ENCODE data around the gene BICC1. TPM values are rescaled to one million over a fixed set of nuclear protein-coding genes. Genes with fewer than 3 reads are reported as not detected.

Gene BICC1
- polyA plus RNA-seq, 3 donors = 0.02 to 0.24 (median 0.14) TPM

DNA sequence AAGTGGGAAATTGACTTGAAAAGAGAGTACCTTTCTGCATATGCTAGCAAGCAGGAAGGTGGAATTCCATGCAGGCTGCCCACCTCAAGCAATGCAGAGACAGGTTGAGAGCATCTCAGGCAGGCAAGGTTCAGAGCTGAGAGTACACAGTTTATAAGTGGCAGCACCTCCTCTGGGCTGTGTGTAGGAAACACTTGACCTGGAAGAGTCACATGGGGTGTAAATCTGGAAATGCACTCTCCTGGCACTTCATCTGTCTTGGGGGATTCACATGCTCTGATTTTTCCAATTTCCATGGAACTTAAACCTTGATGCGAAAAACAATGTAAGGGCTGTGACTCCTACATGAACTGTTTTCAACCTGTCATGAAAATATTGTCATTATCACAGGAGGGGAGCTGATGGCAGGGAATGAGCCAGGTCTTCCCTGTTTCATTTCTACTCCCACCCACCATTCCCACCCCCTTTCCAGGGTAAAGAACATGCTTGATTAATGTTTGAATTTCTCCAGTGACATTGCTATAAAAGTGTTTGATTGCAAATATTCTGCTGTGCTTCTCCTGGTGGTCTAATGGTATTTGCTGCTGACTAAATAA is 328.3 kb downstream of the BICC1 start:
- Mint-ChIP-seq H3K27me3 (ENCODE audit: low read depth in 3 of 3) (peaks cover 1 to 5% (median 2%) of the 10 kb centered on the region in 3 donors), H3K9me3 (peaks cover 0 to 9% (median 2%) of the 10 kb centered on the region in 7 donors)
- H2AFZ ChIP-seq (ENCODE audit: insufficient read depth, low read depth, low read length, poor library complexity, severe bottlenecking) = no peak overlapping the region

DNA sequence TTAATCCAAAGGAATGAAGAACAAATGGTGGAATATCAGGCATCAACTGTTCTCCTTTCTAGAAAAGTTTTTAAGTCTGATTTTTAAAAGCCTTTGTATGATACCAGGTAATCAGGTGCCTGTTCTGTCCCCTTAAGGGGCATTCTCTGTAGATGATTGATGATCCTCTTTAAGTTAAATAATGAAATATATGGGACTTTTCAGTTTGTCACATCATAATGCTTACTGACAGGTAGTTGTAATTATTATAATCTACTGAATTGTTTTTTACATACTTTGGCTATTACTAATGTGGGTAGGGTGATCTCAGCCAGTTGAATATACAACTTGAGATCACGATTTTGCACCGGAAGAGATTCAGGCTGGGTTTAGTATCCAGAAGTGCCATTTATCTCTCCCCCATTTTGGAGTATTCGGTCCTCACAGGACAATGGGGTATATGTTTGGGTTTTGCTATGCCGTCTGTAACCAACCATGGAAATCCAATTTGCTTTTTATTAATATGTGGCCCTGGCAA is 330.2 kb downstream of the BICC1 start:
- 100% methylated on average over 1 of the region's 4 CpGs for WGBS (ENCODE audit: insufficient coverage)
- no peak for DNase-seq
- peaks cover 0 to 9% (median 5%) of the 10 kb centered on the region in 7 donors for H3K9me3 Mint-ChIP-seq

More for the DNA sequence above, 328.3 kb downstream of the BICC1 start:
- WGBS (ENCODE audit: insufficient coverage) = no CpG with 5 or more reads among the region's 1 CpG
- H3K4me1 ChIP-seq (ENCODE audit: control insufficient read depth in 1 of 2, insufficient read depth in 2 of 2, low read length in 2 of 2) = no peaks in the 10 kb centered on the region
- no peak overlapping the region for H3K27ac ChIP-seq (ENCODE audit: low read depth in 1 of 2, low read length in 2 of 2)
- no peak overlapping the region for H3K4me2 ChIP-seq (replicated peaks; ENCODE audit: extremely low read depth, low read length, poor library complexity, severe bottlenecking)
- no peak for DNase-seq
- no peak overlapping the region for H3K9ac ChIP-seq (ENCODE audit: insufficient read depth, low read length, poor library complexity, severe bottlenecking)
- intact Hi-C loops (cut with micrococcal nuclease) = no loop called here
- H3K79me2 ChIP-seq (ENCODE audit: insufficient read depth, low read length) = no peaks in the 10 kb centered on the region
- no peaks in the 10 kb centered on the region for H4K20me1 ChIP-seq (ENCODE audit: insufficient read depth, low read length)
- no peaks in the 10 kb centered on the region for H3K36me3 ChIP-seq (replicated peaks in 1 of 2; ENCODE audit: control insufficient read depth in 1 of 2, insufficient read depth in 2 of 2, low read length in 2 of 2)
- peaks cover 0 to 3% of the 10 kb centered on the region in 2 donors for H3K9me3 ChIP-seq (replicated peaks in 1 of 2; ENCODE audit: control insufficient read depth in 1 of 2, insufficient read depth in 1 of 2, low read length in 2 of 2)
- H3K36me3 Mint-ChIP-seq = no peaks in the 10 kb centered on the region
- H3K4me3 Mint-ChIP-seq = no peak overlapping the region
- peak overlapping the region in 1 of 7 donors; percentile 11 for H3K27ac Mint-ChIP-seq
- H3K4me3 ChIP-seq (replicated peaks in 1 of 3; ENCODE audit: low read depth in 2 of 3, low read length in 3 of 3) = no peak overlapping the region
- TF ChIP-seq, protein P1, sequence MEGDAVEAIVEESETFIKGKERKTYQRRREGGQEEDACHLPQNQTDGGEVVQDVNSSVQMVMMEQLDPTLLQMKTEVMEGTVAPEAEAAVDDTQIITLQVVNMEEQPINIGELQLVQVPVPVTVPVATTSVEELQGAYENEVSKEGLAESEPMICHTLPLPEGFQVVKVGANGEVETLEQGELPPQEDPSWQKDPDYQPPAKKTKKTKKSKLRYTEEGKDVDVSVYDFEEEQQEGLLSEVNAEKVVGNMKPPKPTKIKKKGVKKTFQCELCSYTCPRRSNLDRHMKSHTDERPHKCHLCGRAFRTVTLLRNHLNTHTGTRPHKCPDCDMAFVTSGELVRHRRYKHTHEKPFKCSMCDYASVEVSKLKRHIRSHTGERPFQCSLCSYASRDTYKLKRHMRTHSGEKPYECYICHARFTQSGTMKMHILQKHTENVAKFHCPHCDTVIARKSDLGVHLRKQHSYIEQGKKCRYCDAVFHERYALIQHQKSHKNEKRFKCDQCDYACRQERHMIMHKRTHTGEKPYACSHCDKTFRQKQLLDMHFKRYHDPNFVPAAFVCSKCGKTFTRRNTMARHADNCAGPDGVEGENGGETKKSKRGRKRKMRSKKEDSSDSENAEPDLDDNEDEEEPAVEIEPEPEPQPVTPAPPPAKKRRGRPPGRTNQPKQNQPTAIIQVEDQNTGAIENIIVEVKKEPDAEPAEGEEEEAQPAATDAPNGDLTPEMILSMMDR (IDR thresholded peaks at IDR 0.05) = no peak
- H3K27me3 ChIP-seq (ENCODE audit: control insufficient read depth in 2 of 2, insufficient read depth in 2 of 2, low read length in 2 of 2) = no peaks in the 10 kb centered on the region
- H3K4me1 Mint-ChIP-seq = no peaks in the 10 kb centered on the region

More for the DNA sequence above, 330.2 kb downstream of the BICC1 start:
- Mint-ChIP-seq H3K27me3 (ENCODE audit: low read depth in 3 of 3) (peaks cover 0 to 2% (median 0%) of the 10 kb centered on the region in 3 donors), H3K4me3 (no peak overlapping the region), H3K4me1 (no peaks in the 10 kb centered on the region), H3K27ac (no peak overlapping the region), H3K36me3 (no peaks in the 10 kb centered on the region)
- Histone ChIP-seq H4K20me1 (ENCODE audit: insufficient read depth, low read length) (no peaks in the 10 kb centered on the region), H3K9me3 (replicated peaks in 1 of 2; ENCODE audit: control insufficient read depth in 1 of 2, insufficient read depth in 1 of 2, low read length in 2 of 2) (peaks cover 0 to 3% of the 10 kb centered on the region in 2 donors), H3K4me1 (ENCODE audit: control insufficient read depth in 1 of 2, insufficient read depth in 2 of 2, low read length in 2 of 2) (no peaks in the 10 kb centered on the region), H3K79me2 (ENCODE audit: insufficient read depth, low read length) (no peaks in the 10 kb centered on the region), H3K4me2 (replicated peaks; ENCODE audit: extremely low read depth, low read length, poor library complexity, severe bottlenecking) (no peak overlapping the region), H2AFZ (ENCODE audit: insufficient read depth, low read depth, low read length, poor library complexity, severe bottlenecking) (no peak overlapping the region), H3K27me3 (ENCODE audit: control insufficient read depth in 2 of 2, insufficient read depth in 2 of 2, low read length in 2 of 2) (no peaks in the 10 kb centered on the region), H3K27ac (ENCODE audit: low read depth in 1 of 2, low read length in 2 of 2) (no peak overlapping the region), H3K4me3 (replicated peaks in 1 of 3; ENCODE audit: low read depth in 2 of 3, low read length in 3 of 3) (no peak overlapping the region), H3K9ac (ENCODE audit: insufficient read depth, low read length, poor library complexity, severe bottlenecking) (no peak overlapping the region), H3K36me3 (replicated peaks in 1 of 2; ENCODE audit: control insufficient read depth in 1 of 2, insufficient read depth in 2 of 2, low read length in 2 of 2) (no peaks in the 10 kb centered on the region)
- TF ChIP-seq, protein P1 (IDR thresholded peaks at IDR 0.05) = no peak
- intact Hi-C loops (cut with micrococcal nuclease) = no loop called here
